ENCODE data around the gene TMEM248.

TMEM248 gene

GRCh38 chr7:66921918-66922486, 977 bp downstream of the TMEM248 start:
- peak overlapping the region; percentile 84 for H3K4me3 ChIP-seq (ENCODE audit: low read depth, low read length)
- DNase-seq (ENCODE audit: low read depth): no peak
- TF ChIP-seq CTCF (IDR thresholded peaks at IDR 0.05; ENCODE audit: control insufficient read depth, extremely low read depth, insufficient read depth): no peak

- TF ChIP-seq CTCF (IDR thresholded peaks at IDR 0.05; ENCODE audit: control insufficient read depth, extremely low read depth, insufficient read depth): no peak
- no peak for DNase-seq (ENCODE audit: low read depth)
- H3K4me3 ChIP-seq (ENCODE audit: low read depth, low read length): no peak overlapping the region
Measured at GRCh38 chr7:66925255-66925654, 4.2 kb downstream of the TMEM248 start.

- H3K4me3 ChIP-seq (ENCODE audit: low read depth, low read length): no peak overlapping the region
- TF ChIP-seq CTCF (IDR thresholded peaks at IDR 0.05; ENCODE audit: control insufficient read depth, extremely low read depth, insufficient read depth): no peak
- DNase-seq (ENCODE audit: low read depth): no peak
Measured at GRCh38 chr7:66927348-66927948, 6.4 kb downstream of the TMEM248 start.

- no peak for TF ChIP-seq CTCF (IDR thresholded peaks at IDR 0.05; ENCODE audit: control insufficient read depth, extremely low read depth, insufficient read depth)
- no peak overlapping the region for H3K4me3 ChIP-seq (ENCODE audit: low read depth, low read length)
- no peak for DNase-seq (ENCODE audit: low read depth)
Measured at GRCh38 chr7:66928388-66928787, 7.4 kb downstream of the TMEM248 start.

GRCh38 chr7:66929165-66929564, 8.1 kb downstream of the TMEM248 start:
- TF ChIP-seq CTCF (IDR thresholded peaks at IDR 0.05; ENCODE audit: control insufficient read depth, extremely low read depth, insufficient read depth): no peak
- H3K4me3 ChIP-seq (ENCODE audit: low read depth, low read length): no peak overlapping the region
- DNase-seq (ENCODE audit: low read depth): no peak

GRCh38 chr7:66929935-66930334, 8.9 kb downstream of the TMEM248 start:
- no peak for DNase-seq (ENCODE audit: low read depth)
- no peak overlapping the region for H3K4me3 ChIP-seq (ENCODE audit: low read depth, low read length)
- TF ChIP-seq CTCF (IDR thresholded peaks at IDR 0.05; ENCODE audit: control insufficient read depth, extremely low read depth, insufficient read depth): no peak

GRCh38 chr7:66930341-66930740, 9.3 kb downstream of the TMEM248 start:
- DNase-seq (ENCODE audit: low read depth): no peak
- TF ChIP-seq CTCF (IDR thresholded peaks at IDR 0.05; ENCODE audit: control insufficient read depth, extremely low read depth, insufficient read depth): no peak
- no peak overlapping the region for H3K4me3 ChIP-seq (ENCODE audit: low read depth, low read length)

All from LNCaP clone FGC (cell line).